PC-3 (cell line): ENCODE measurements around the gene CEP63. TPM values are rescaled to one million over a fixed set of nuclear protein-coding genes. Genes with fewer than 3 reads are reported as not detected.

Experiments used
- ATAC-seq: fragments of 200-7000 bp; cut with Tn5 transposase; 2 replicates; pipeline ENCODE4 v1.9.1; 2020; ENCODE audit warnings: mild to moderate bottlenecking, moderate library complexity
- BruUV-seq: library from RNA; stranded (reverse); fragments of 400-500 nt; replicated peaks from 2 replicates; lab custom pipeline; 2021; lab: Mats Ljungman, UMichigan
- CTCF ChIA-PET: fragments of 300-600 bp; sonication (Branson Sonifier 250); formaldehyde crosslinking; loops from one replicate; lab custom pipeline; 2022; ENCODE audit warnings: antibody characterized with exemption; lab: Charles Lee
- POLR2A ChIA-PET: fragments of 300-600 bp; sonication (Branson Sonifier 250); formaldehyde crosslinking; loops from one replicate; lab custom pipeline; 2022; ENCODE audit warnings: antibody characterized with exemption; ENCODE audit not compliant: unreplicated experiment; lab: Charles Lee
- DNase-seq: peaks from one replicate; pipeline ENCODE4 v3.0.0-alpha.2; 2015
- H2AFZ ChIP-seq: fragments of 300-600 bp; sonication (generic); 2 replicates; pipeline ENCODE4 v1.6.0; 2016; ENCODE audit warnings: antibody characterized with exemption, low read length
- H3F3A ChIP-seq: fragments of 300-600 bp; sonication (generic); one replicate; pipeline ENCODE4 v1.6.0; 2017; ENCODE audit warnings: antibody characterized with exemption, low read length, control low read depth, mild to moderate bottlenecking; ENCODE audit not compliant: unreplicated experiment
- H3K27ac ChIP-seq: fragments of 300-600 bp; sonication (generic); 2 replicates; pipeline ENCODE4 v1.5.1; 2016; ENCODE audit warnings: mild to moderate bottlenecking, low read length
- H3K27me3 ChIP-seq: fragments of 300-600 bp; sonication (generic); 2 replicates; pipeline ENCODE4 v1.6.1; 2016; ENCODE audit warnings: low read length, mixed read lengths
- H3K36me3 ChIP-seq: fragments of 300-600 bp; sonication (generic); 2 replicates; pipeline ENCODE4 v1.6.1; 2016; ENCODE audit warnings: low read depth, mixed run types, low read length, mixed read lengths
- H3K4me1 ChIP-seq: fragments of 300-600 bp; sonication (generic); 2 replicates; pipeline ENCODE4 v1.5.1; 2016; ENCODE audit warnings: low read length; ENCODE audit not compliant: insufficient read depth
- H3K4me2 ChIP-seq: fragments of 300-600 bp; sonication (generic); 2 replicates; pipeline ENCODE4 v1.6.0; 2016; ENCODE audit warnings: low read length
- H3K4me3 ChIP-seq: fragments of 300-600 bp; sonication (generic); 2 replicates; pipeline ENCODE4 v1.5.1; 2016; ENCODE audit warnings: mild to moderate bottlenecking, low read length, mixed read lengths
- H3K79me2 ChIP-seq: fragments of 300-600 bp; sonication (generic); 2 replicates; pipeline ENCODE4 v1.6.1; 2017; ENCODE audit warnings: low read length, mixed read lengths
- H3K9ac ChIP-seq: fragments of 300-600 bp; sonication (generic); 2 replicates; pipeline ENCODE4 v1.6.0; 2016; ENCODE audit warnings: mild to moderate bottlenecking, low read length
- H3K9me2 ChIP-seq: fragments of 300-600 bp; sonication (generic); replicated peaks from 2 replicates; pipeline ENCODE4 v1.6.1; 2016; ENCODE audit warnings: mixed run types, low read length, mixed read lengths
- H3K9me3 ChIP-seq: fragments of 300-600 bp; sonication (generic); 2 replicates; pipeline ENCODE4 v1.6.1; 2016; ENCODE audit warnings: low read length, mixed read lengths
- H4K20me1 ChIP-seq: fragments of 300-600 bp; sonication (generic); 2 replicates; pipeline ENCODE4 v1.6.1; 2016; ENCODE audit warnings: low read length, mixed read lengths
- CTCF ChIP-seq: fragments of 300-600 bp; sonication (generic); conservative IDR thresholded peaks from 2 replicates; pipeline ENCODE4 v1.5.1; 2017; ENCODE audit warnings: antibody characterized with exemption, low read depth, mild to moderate bottlenecking, low read length
- EZH2 ChIP-seq: fragments of 300-600 bp; sonication (generic); IDR thresholded peaks from one replicate; pipeline ENCODE4 v1.6.1; 2017; ENCODE audit warnings: antibody characterized with exemption, mild to moderate bottlenecking, low read length; ENCODE audit not compliant: unreplicated experiment
- EZH2phosphoT487 ChIP-seq: fragments of 300-600 bp; sonication (generic); IDR thresholded peaks from 2 replicates; pipeline ENCODE4 v1.6.1; 2018; ENCODE audit warnings: mild to moderate bottlenecking, antibody characterized with exemption, low read length, borderline replicate concordance
- intact Hi-C: fragments of 100-400 bp; cut with micrococcal nuclease; formaldehyde crosslinking; loops from 2 replicates; pipeline ENCODE4 v1.9.0; 2023
- total RNA-seq: library from RNA; depleted of rRNA; stranded (reverse); fragments of >200 nt; gene quantifications from 2 replicates; pipeline ENCODE4 v1.2.3, GENCODE V29; 2014

CEP63 gene
- total RNA-seq, 1 experiment from 2014 or later = 15.4 TPM

DNA sequence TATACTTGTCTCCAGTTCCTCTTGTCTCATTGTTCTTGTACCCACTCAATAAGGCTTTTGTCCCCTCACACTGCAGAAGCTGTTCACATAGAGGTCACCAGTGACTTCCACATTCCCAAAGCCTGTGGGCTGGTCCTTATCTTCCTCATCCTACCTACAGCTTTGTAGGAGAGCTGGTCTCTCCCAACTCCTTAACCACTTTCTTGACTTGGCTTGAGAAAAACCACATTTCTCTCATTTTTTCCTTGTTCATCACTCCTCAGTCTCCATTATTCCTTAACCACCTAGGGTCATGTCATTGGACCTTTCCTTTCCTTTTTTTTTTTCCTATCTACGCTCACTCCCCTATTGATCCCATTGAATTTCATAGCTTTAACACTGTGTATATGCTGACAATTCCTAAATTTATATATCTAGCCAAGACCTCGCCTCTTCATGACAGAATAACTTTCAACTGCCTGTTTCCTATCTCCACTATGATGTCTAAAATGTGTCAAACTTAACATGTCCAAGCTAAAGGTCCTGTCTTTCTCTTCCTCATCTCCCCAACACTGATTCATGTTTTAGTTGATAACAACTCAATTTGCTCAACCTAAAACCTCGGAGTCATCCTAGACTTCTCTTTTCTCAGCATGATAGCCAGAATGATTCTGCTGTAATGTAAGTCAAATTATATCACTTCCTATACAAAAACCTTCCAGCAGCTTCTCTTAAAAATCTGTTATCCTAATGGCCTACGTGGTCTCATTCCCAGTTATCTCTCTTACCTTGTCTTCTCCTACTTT lies 49.5 kb downstream of the CEP63 start:
- TF ChIP-seq EZH2phosphoT487 (no peak), EZH2 (no peak)
- Histone ChIP-seq H3K4me2 (no peak overlapping the region), H3K4me1 (no peaks in the 10 kb centered on the region), H3K79me2 (no peaks in the 10 kb centered on the region), H3K9me2 (no peaks in the 10 kb centered on the region), H4K20me1 (no peaks in the 10 kb centered on the region), H3K36me3 (no peaks in the 10 kb centered on the region), H3K4me3 (no peak overlapping the region), H3K9ac (no peak overlapping the region), H3K27ac (no peak overlapping the region), H3K27me3 (no peaks in the 10 kb centered on the region), H3F3A (no peaks in the 10 kb centered on the region), H3K9me3 (no peaks in the 10 kb centered on the region), H2AFZ (no peak overlapping the region)
- DNase-seq = no peak
- no peak for ATAC-seq
- intact Hi-C loops = no loop called here
- no TSS peak for BruUV-seq
- POLR2A ChIA-PET = no interaction called here
- CTCF ChIA-PET = no interaction called here

DNA sequence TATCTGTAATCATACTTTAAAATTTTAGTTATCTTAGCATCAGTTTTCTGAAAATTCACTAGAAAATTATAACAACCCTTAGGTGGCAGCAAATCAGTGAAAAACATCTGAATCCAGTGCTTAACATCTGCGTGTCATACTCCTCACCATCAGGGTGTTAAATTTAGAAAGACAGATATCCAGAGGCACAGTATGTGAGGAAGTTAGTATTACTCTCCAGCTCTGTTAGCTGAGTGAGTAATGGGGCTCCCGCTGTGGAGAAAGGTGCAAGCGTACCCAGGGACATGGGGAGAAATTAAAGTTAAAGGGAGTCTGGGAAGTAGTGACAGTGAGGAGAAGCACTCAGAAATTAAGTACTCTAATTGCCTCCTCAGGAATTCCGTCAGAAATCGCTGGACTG lies 50.9 kb downstream of the CEP63 start:
- DNase-seq = no peak
- BruUV-seq = no TSS peak
- Histone ChIP-seq H3F3A (no peaks in the 10 kb centered on the region), H3K4me1 (no peaks in the 10 kb centered on the region), H4K20me1 (no peaks in the 10 kb centered on the region), H3K9ac (no peak overlapping the region), H3K4me2 (no peak overlapping the region), H3K79me2 (no peaks in the 10 kb centered on the region), H3K36me3 (no peaks in the 10 kb centered on the region), H3K27me3 (no peaks in the 10 kb centered on the region), H2AFZ (no peak overlapping the region), H3K9me3 (no peaks in the 10 kb centered on the region), H3K9me2 (no peaks in the 10 kb centered on the region), H3K4me3 (no peak overlapping the region), H3K27ac (no peak overlapping the region)
- TF ChIP-seq EZH2phosphoT487 (no peak), CTCF (no peak)
- POLR2A ChIA-PET = no interaction called here
- CTCF ChIA-PET = no interaction called here
- intact Hi-C loops = no loop called here
- no peak for ATAC-seq

GRCh38 chr3:134542287-134542958 lies 56.6 kb downstream of the CEP63 start:
- H3K79me2 ChIP-seq = no peaks in the 10 kb centered on the region
- intact Hi-C loops = no loop called here
- TF ChIP-seq CTCF (no peak), EZH2 (no peak), EZH2phosphoT487 (no peak)
- no peaks in the 10 kb centered on the region for H3K9me3 ChIP-seq
- no peaks in the 10 kb centered on the region for H4K20me1 ChIP-seq
- no peak overlapping the region for H3K27ac ChIP-seq
- H3K4me2 ChIP-seq = no peak overlapping the region
- no peaks in the 10 kb centered on the region for H3K4me1 ChIP-seq
- DNase-seq (no peak), ATAC-seq (no peak)
- BruUV-seq = no TSS peak
- no peak overlapping the region for H3K4me3 ChIP-seq
- H3K36me3 ChIP-seq = no peaks in the 10 kb centered on the region
- H2AFZ ChIP-seq = no peak overlapping the region
- H3K9ac ChIP-seq = no peak overlapping the region
- no peaks in the 10 kb centered on the region for H3K27me3 ChIP-seq
- ChIA-PET CTCF (no interaction called here), POLR2A (no interaction called here)
- H3F3A ChIP-seq = no peaks in the 10 kb centered on the region
- H3K9me2 ChIP-seq = no peaks in the 10 kb centered on the region
